Nephron (organoid): ENCODE measurements around the gene LONP2.

Experiments
- H3K27ac Mint-ChIP-seq, 3 experiments: 2 replicates each; pipeline ENCODE4 v1.8.0; 2020; ENCODE audit warnings: mixed read lengths in 3 of 3, mild to moderate bottlenecking in 2 of 3, moderate library complexity in 1 of 3
- H3K27me3 Mint-ChIP-seq: 2 replicates; pipeline ENCODE4 v1.8.0; 2021; ENCODE audit warnings: low read depth, mild to moderate bottlenecking, moderate library complexity, mixed read lengths
- H3K36me3 Mint-ChIP-seq: 2 replicates; pipeline ENCODE4 v1.8.0; 2020; ENCODE audit warnings: low read depth, mixed read lengths
- H3K4me1 Mint-ChIP-seq: 2 replicates; pipeline ENCODE4 v1.8.0; 2020; ENCODE audit warnings: mixed read lengths
- H3K4me3 Mint-ChIP-seq, 3 experiments: 2 replicates each; pipeline ENCODE4 v1.8.0; 2020; ENCODE audit warnings: mild to moderate bottlenecking in 3 of 3, mixed read lengths in 3 of 3, moderate library complexity in 2 of 3
- H3K9me3 Mint-ChIP-seq: 2 replicates; pipeline ENCODE4 v1.8.0; 2020; ENCODE audit warnings: mixed read lengths
- TF ChIP-seq, protein P1 (sequence below), 3 experiments: fragments of 200-600 bp; sonication (generic); IDR thresholded peaks; one replicate each; pipeline ENCODE4 v1.5.0; 2021; ENCODE audit warnings: antibody characterized with exemption in 3 of 3; ENCODE audit not compliant: unreplicated experiment in 3 of 3

Gene LONP2

DNA sequence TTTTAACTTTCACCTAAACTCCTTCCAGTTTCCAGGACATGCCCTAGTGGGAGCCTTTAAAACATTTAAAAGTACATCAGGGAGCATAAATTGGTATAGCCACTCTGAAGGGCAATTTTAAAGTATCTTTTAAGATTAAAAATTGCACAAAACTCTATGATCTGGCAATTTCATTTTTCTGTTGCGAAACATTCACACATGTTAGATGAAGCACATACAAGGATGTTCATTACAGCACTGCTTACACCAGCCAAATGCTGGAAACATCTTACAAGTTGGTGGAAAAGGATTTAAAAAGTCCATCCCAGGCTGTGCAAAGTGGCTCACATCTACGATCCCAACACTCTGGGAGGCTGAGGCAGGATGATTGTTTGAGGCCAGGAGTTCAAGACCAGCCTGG lies 26.4 kb upstream of the LONP2 start:
- H3K36me3 Mint-ChIP-seq = no peaks in the 10 kb centered on the region
- no peaks in the 10 kb centered on the region for H3K4me1 Mint-ChIP-seq
- H3K27ac Mint-ChIP-seq = no peak overlapping the region
- no peaks in the 10 kb centered on the region for H3K9me3 Mint-ChIP-seq
- TF ChIP-seq, protein P1, sequence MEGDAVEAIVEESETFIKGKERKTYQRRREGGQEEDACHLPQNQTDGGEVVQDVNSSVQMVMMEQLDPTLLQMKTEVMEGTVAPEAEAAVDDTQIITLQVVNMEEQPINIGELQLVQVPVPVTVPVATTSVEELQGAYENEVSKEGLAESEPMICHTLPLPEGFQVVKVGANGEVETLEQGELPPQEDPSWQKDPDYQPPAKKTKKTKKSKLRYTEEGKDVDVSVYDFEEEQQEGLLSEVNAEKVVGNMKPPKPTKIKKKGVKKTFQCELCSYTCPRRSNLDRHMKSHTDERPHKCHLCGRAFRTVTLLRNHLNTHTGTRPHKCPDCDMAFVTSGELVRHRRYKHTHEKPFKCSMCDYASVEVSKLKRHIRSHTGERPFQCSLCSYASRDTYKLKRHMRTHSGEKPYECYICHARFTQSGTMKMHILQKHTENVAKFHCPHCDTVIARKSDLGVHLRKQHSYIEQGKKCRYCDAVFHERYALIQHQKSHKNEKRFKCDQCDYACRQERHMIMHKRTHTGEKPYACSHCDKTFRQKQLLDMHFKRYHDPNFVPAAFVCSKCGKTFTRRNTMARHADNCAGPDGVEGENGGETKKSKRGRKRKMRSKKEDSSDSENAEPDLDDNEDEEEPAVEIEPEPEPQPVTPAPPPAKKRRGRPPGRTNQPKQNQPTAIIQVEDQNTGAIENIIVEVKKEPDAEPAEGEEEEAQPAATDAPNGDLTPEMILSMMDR (IDR thresholded peaks at IDR 0.05; ENCODE audit: unreplicated experiment in 3 of 3) = no peak
- H3K27me3 Mint-ChIP-seq = peaks cover 3% of the 10 kb centered on the region
- H3K4me3 Mint-ChIP-seq = no peak overlapping the region

DNA sequence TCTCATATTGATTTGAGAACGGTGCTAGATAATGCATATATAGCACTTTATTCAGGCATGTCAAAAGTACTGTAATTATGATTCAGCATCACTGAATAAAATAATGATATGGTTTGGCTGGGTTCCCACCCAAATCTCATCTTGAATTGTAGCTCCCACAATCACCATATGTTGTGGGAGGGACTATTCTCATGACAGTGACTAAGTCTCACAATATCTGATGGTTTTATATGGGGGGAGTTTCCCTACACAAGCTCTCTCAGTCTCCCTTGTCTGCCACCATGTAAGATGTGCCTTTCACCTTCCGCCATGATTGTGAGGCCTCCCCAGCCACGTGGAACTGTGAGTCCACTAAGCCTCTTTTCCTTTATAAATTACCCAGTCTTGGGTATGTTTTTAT lies 25.6 kb upstream of the LONP2 start:
- H3K4me1 Mint-ChIP-seq = no peaks in the 10 kb centered on the region
- TF ChIP-seq, protein P1 (IDR thresholded peaks at IDR 0.05; ENCODE audit: unreplicated experiment in 3 of 3) = no peak
- H3K9me3 Mint-ChIP-seq = no peaks in the 10 kb centered on the region
- no peaks in the 10 kb centered on the region for H3K36me3 Mint-ChIP-seq
- H3K4me3 Mint-ChIP-seq = no peak overlapping the region
- peaks cover 3% of the 10 kb centered on the region for H3K27me3 Mint-ChIP-seq
- no peak overlapping the region for H3K27ac Mint-ChIP-seq

DNA sequence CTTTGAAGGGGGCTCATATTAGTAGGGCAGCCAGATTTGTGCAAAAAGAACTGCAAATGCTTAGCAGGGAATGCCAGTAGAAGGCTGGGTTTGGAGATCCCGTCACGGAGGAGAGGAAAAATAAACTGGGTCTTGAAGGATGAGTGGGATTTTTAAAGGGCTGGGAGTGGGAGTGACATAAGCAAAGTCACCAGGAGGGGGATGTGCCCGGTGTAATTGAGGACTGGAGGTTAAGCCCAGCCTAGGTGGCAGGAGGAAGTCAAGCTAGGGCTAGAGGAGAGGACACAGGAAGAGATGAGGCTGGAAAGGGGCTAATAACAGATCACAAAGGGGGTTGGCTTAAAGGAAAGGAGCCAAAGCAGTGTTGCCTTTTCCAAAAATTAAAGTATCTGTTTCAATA lies 23.2 kb upstream of the LONP2 start:
- peaks cover 3% of the 10 kb centered on the region for H3K27me3 Mint-ChIP-seq
- H3K9me3 Mint-ChIP-seq = no peaks in the 10 kb centered on the region
- no peaks in the 10 kb centered on the region for H3K36me3 Mint-ChIP-seq
- TF ChIP-seq, protein P1 (IDR thresholded peaks at IDR 0.05; ENCODE audit: unreplicated experiment in 3 of 3) = no peak
- H3K4me3 Mint-ChIP-seq = no peak overlapping the region
- H3K27ac Mint-ChIP-seq = no peak overlapping the region
- H3K4me1 Mint-ChIP-seq = no peaks in the 10 kb centered on the region

DNA sequence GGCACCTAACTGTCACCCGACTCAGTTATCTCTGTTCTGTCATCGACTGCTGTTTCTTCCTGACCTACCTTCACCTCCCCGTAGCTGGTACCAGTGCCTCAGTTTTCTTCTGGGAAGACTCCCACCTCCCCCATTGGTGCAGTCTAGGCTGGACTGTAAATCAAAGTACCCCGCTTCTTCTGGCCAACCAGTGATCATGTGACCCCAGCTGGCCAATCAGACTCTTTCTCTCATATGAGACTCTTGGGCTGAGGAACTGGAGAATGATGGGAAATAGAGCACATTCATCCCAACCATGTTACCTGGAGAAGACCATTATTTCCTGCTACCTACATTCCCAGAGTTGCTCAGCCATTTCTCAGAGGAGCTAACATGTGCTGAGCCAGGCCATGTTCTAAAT lies 20.6 kb upstream of the LONP2 start:
- Mint-ChIP-seq H3K36me3 (no peaks in the 10 kb centered on the region), H3K4me1 (no peaks in the 10 kb centered on the region), H3K27me3 (peaks cover 3% of the 10 kb centered on the region), H3K9me3 (no peaks in the 10 kb centered on the region), H3K27ac (no peak overlapping the region), H3K4me3 (no peak overlapping the region)
- TF ChIP-seq, protein P1 (IDR thresholded peaks at IDR 0.05; ENCODE audit: unreplicated experiment in 3 of 3) = no peak

DNA sequence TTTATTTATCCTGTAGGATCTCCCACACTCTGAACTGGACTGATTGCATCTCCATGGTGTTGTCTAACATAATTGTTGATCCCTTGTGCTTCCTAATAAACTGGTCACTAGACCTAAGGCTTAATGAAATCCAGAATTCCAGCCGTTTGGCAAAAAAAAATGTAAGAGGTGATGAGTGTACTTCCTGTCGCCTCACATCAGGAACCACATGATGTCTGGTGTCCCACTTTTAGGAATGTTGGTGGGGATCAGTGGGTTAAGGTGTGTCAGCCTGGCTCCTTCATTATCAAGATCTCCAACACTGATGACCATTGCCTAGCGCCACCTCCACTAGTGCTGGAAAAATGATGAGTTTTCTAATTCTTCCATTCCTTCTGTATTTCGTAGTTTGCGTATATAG lies 18.6 kb upstream of the LONP2 start:
- H3K36me3 Mint-ChIP-seq = no peaks in the 10 kb centered on the region
- H3K9me3 Mint-ChIP-seq = no peaks in the 10 kb centered on the region
- TF ChIP-seq, protein P1 (IDR thresholded peaks at IDR 0.05; ENCODE audit: unreplicated experiment in 3 of 3) = no peak
- H3K4me3 Mint-ChIP-seq = no peak overlapping the region
- no peaks in the 10 kb centered on the region for H3K4me1 Mint-ChIP-seq
- no peak overlapping the region for H3K27ac Mint-ChIP-seq
- peaks cover 3% of the 10 kb centered on the region for H3K27me3 Mint-ChIP-seq

DNA sequence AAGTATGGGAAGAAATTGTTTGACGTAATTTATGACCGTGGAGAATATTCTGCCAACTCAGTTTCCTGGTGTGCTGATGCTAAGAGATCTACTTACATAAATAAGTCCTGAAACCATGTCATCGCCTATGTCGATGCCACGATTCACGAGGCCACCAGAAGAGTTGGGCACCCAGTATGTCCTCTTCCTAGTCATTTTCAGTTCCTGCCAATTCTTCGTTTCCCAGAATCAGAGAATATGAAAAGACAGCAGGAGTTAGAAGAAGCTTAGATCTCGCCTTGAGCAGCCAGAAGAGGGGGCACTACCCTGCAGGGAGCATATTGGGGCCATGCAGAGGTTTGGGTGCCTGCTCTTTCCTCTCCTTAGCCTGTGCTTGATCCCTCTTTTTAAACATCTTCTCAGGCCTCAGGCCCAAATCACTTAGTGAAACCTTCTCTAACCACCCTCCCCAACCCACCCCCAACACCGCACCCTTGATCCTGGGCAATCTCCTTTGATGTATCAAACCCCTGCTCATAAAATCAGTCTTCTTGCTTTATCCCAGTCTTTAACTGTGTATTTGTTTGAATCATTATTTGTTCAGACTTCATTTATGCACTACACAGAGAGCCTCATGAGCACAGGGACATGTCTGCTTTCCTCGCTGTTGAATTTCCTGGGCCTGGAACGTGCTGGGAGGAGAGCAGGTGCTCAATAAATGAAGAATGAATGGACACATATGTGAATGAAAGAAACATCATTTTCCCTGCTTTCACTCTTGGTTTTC lies 12.2 kb upstream of the LONP2 start:
- Mint-ChIP-seq H3K36me3 (no peaks in the 10 kb centered on the region), H3K27ac (no peak overlapping the region), H3K9me3 (no peaks in the 10 kb centered on the region), H3K4me1 (no peaks in the 10 kb centered on the region), H3K4me3 (no peak overlapping the region), H3K27me3 (no peaks in the 10 kb centered on the region)
- TF ChIP-seq, protein P1 (IDR thresholded peaks at IDR 0.05; ENCODE audit: unreplicated experiment in 3 of 3) = peak; percentile 12 to 37 (median 32)
